ENCODE data around the gene PRRT3. TPM values are rescaled to one million over a fixed set of nuclear protein-coding genes. Genes with fewer than 3 reads are reported as not detected.

PRRT3 gene
- total RNA-seq, 1 donor from 2014 or later = 4.3 TPM

Other genes with a start within 250 kb of the PRRT3 start
- 0.20 TPM in 1 of 2 replicates, not detected in the other for gene CPNE9, start 248.6 kb downstream of the PRRT3 start, total RNA-seq
- gene BRPF1, start 220.7 kb downstream of the PRRT3 start, total RNA-seq = 33.5 and 35.2 TPM in 2 replicates
- gene OGG1, start 202.5 kb downstream of the PRRT3 start, total RNA-seq = 43.5 and 60.7 TPM in 2 replicates
- 0.69 and 1.7 TPM in 2 replicates for gene CAMK1, start 182.5 kb downstream of the PRRT3 start, total RNA-seq
- gene TADA3, start 159.9 kb downstream of the PRRT3 start, total RNA-seq = 43.8 and 44.7 TPM in 2 replicates
- gene ARPC4, start 159.3 kb downstream of the PRRT3 start, total RNA-seq = 315 and 338 TPM in 2 replicates
- gene TTLL3, start 142.1 kb downstream of the PRRT3 start, total RNA-seq = 51.4 and 61.9 TPM in 2 replicates
- gene RPUSD3, start 108.4 kb downstream of the PRRT3 start, total RNA-seq = 49.5 and 55.7 TPM in 2 replicates
- not detected in 2 replicates for gene CIDEC, start 72.2 kb downstream of the PRRT3 start, total RNA-seq
- gene JAGN1, start 61.8 kb downstream of the PRRT3 start, total RNA-seq = 30.9 and 32.1 TPM in 2 replicates
- 0.66 and 0.82 TPM in 2 replicates for gene IL17RE, start 49.6 kb downstream of the PRRT3 start, total RNA-seq
- 0.11 and 0.29 TPM in 2 replicates for gene IL17RC, start 35.3 kb downstream of the PRRT3 start, total RNA-seq
- gene CRELD1, start 18.6 kb downstream of the PRRT3 start, total RNA-seq = 26.9 and 30.5 TPM in 2 replicates
- gene EMC3, start 34.4 kb upstream of the PRRT3 start, total RNA-seq = 37.6 and 40.6 TPM in 2 replicates
- 26.8 and 31.4 TPM in 2 replicates for gene FANCD2, start 74.0 kb upstream of the PRRT3 start, total RNA-seq
- not detected in 2 replicates for gene FANCD2OS, start 155.8 kb upstream of the PRRT3 start, total RNA-seq
- gene BRK1, start 163.3 kb upstream of the PRRT3 start, total RNA-seq = 123 and 141 TPM in 2 replicates
- 91.0 and 105 TPM in 2 replicates for gene VHL, start 189.4 kb upstream of the PRRT3 start, total RNA-seq
- 8.6 and 8.8 TPM in 2 replicates for gene IRAK2, start 212.5 kb upstream of the PRRT3 start, total RNA-seq